Dedifferentiated amniotic fluid mesenchymal stem cell (primary cell): ENCODE data around the gene SH3GL1.

Experiments
- DNase-seq: peaks from one replicate; pipeline ENCODE4 v3.0.0-alpha.2; 2016; ENCODE audit errors: extremely low spot score

Gene SH3GL1

GRCh38 chr19:4431808-4432674, 31.7 kb upstream of the SH3GL1 start:
- no peak for DNase-seq

DNA sequence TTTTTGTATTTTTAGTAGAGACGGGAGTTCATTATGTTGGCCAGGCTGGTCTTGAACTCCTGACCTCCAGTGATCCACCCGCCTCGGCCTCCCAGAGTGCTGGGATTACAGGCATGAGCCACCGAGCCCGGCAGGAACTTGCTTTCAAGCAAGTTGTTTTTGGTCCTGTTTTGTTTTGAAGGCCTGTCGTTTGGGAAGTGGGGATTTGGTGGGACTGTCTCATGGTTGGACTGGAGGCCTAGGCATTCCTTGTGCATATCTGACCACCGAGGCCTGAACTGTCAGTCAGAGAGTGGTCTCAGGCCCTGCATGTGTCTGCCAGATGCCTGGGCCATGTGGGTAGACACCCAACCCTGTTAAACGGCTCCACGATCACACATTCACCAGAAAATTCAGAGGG, 30.9 kb upstream of the SH3GL1 start:
- no peak for DNase-seq

- DNase-seq, result no peak
Observed at GRCh38 chr19:4430760-4431159, 30.4 kb upstream of the SH3GL1 start.

- no peak for DNase-seq
Observed at GRCh38 chr19:4429771-4430171, 29.4 kb upstream of the SH3GL1 start.

DNA sequence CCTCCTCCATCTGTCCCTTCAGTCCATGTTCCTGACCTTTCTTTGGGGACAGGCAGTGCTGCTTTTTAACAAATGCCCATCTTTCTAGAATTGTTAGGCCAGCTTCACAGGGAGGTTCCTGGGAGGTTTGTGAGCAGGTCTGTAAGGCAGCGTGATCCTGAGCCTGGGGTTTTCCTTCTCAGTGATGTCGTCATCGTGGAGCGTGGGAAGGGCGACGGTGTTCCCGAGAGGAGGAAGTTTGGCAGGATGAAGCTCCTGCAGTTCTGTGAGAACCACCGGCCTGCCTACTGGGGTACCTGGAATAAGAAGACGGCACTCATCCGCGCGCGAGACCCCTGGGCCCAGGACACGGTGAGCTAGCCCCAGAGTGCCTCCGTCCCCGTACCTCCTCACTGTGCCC, 28.9 kb upstream of the SH3GL1 start:
- no peak for DNase-seq

GRCh38 chr19:4428326-4428975, 28.1 kb upstream of the SH3GL1 start:
- DNase-seq, result no peak

DNA sequence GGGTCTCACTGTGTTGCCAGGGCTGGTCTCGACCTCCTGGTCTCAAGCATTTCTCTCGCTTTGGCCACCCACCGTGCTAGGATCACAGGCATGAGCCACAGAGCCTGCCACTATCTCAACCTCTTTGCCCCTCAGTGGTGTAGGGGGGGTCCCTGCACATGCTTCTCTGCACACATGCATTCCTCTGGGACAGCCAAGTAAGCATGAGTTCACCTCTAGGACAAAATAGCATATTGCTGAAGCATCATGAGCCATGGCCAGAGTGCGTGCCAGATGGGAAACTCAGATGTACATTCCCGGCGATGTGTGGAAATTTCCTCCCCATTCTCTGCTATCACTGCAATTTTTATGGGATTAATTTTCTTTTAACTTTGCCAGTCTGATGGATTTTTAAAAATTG, 25.2 kb upstream of the SH3GL1 start:
- no peak for DNase-seq

- DNase-seq, result no peak
Observed at GRCh38 chr19:4423416-4424126, 23.2 kb upstream of the SH3GL1 start.

DNA sequence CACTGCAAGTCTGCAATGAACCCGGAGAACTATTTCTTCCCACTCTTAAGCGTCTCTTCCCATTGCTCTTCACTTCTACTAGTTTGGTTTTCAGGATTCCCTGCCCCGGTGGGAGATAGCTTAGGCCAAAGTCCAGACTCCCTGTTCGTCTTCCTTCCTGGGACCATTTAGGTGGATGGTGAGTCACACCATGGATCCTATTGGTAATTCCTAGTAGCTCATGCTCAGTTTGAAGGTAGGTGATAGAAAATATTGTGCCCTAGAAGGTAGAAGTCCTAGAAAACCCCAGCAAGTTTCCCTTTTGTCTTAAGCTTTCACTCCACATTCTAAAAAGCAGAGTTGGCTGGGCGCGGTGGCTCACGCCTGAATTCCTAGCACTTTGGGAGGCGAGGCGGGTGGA, 15.9 kb upstream of the SH3GL1 start:
- DNase-seq, result no peak

- DNase-seq, result no peak
Observed at GRCh38 chr19:4415352-4415751, 15.0 kb upstream of the SH3GL1 start.

DNA sequence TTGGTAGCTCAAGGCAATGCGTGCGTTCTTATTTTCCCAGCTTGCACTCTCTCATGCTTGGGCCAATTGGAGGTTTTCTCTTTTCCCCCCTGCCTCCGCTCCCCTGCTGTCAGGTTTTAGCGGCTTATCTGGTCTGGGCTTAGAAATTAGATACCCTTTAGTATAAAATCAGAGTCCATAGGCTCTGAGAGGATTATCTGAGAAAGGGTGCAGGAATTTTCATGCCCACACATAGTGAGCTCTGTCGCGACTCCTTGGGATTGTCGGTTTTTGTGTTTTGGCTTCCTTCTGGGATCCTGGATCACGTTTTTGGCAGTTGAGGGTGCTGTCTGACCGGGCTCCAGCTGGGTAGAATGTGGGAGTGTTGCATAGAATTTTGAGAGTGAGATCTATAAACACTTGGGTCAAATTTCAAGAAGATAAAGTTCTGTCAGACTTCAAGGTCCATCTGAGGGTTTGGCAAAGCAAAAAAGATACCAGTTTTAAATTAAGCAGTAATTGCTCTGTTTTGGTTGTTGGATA, 14.5 kb upstream of the SH3GL1 start:
- no peak for DNase-seq

DNA sequence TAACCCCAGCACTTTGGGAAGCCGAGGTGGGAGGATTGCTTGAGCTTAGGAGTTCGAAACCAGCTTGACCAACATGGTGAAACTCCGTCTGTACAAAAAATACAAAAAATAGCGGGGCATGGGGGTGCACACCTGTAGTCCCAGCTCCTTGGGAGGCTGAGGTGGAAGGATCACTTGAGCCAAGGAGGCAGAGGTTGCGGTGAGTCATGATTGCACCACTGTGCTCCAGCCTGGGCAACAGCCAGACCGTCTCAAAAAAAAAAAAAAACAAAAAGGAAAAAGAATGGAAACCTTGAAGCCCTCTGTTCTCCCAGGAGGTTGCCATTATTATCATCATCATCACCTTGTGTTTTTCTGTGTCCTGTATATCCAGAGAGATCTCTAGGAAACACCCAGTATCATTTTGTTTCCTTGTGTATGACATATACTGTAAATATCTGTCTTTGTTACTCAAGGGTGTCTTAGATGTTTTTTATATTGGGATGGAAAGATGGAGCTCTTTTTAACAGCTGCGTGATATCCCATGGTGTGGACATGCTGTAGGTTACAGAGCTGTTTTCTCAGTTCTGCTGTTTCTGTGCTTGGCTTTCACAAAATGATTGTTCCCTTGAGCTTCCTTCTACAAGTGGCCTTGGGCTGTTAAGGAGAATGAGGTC, 13.9 kb upstream of the SH3GL1 start:
- DNase-seq, result no peak

DNA sequence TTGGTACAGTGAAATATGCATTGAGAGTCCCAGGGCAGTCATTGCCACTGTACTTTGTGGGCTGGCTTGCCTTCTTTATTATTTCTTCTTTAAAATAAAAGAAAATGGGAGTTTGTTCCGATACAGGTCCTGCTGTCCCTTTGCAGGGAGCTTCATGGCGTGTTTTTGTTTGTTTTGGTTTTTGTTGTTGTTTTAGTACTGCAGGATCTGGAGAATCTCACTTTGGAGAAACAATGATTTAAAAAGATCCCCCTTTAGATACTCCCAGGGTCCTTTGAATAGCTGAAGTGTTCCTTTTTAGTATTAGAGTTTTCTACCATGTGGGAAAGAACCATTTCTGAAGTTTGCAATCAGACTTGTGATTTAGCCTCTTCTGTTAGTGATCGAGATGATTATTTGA, 13.2 kb upstream of the SH3GL1 start:
- no peak for DNase-seq

DNA sequence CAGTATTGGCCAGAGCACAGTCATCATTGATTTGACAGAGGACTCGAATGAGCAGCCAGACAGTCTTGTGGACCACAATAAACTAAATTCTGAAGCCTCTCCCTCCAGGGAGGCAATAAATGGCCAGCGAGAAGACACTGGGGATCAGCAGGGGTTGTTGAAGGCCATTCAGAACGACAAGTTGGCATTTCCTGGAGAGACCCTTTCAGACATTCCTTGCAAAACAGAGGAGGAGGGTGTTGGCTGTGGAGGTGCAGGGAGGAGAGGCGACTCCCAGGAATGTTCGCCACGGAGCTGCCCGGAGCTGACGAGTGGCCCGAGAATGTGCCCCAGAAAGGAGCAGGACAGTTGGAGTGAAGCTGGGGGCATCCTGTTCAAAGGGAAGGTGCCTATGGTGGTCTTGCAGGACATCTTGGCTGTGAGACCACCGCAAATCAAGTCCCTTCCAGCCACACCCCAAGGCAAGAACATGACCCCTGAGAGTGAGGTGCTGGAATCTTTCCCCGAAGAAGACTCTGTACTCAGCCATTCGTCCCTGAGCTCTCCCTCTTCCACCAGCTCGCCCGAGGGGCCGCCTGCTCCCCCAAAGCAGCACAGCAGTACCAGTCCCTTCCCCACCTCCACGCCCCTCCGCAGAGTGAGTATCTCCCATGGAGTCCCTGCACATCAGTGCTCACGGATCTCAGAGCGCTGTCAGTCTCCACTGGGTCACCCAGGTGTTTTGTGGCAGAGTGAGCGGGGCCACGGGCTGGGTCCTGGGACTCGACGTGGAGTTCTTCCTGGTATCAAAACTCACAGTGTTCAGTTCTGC, 9.0 kb upstream of the SH3GL1 start:
- no peak for DNase-seq

- DNase-seq, result no peak
Observed at GRCh38 chr19:4406626-4407025, 6.3 kb upstream of the SH3GL1 start.

DNA sequence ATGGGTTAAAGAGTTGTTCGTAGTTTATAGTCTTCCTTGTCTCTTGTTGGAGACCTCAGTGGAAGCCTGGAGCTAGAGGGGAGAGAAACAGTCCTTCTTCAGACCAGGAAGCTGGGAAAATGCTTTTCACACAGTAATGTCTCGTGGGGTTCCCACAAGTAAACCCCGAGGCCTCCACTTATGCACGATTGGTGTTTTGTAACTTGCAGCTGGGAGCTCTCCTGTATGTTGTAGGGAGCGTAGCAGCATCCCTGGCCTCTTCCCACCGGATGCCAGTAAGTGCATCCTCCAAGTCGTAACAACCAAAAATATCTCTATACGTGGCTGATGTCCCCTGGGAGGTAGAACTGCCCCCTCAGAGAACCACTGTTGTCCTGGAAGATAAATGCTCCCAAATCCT, 5.6 kb upstream of the SH3GL1 start:
- DNase-seq, result no peak

DNA sequence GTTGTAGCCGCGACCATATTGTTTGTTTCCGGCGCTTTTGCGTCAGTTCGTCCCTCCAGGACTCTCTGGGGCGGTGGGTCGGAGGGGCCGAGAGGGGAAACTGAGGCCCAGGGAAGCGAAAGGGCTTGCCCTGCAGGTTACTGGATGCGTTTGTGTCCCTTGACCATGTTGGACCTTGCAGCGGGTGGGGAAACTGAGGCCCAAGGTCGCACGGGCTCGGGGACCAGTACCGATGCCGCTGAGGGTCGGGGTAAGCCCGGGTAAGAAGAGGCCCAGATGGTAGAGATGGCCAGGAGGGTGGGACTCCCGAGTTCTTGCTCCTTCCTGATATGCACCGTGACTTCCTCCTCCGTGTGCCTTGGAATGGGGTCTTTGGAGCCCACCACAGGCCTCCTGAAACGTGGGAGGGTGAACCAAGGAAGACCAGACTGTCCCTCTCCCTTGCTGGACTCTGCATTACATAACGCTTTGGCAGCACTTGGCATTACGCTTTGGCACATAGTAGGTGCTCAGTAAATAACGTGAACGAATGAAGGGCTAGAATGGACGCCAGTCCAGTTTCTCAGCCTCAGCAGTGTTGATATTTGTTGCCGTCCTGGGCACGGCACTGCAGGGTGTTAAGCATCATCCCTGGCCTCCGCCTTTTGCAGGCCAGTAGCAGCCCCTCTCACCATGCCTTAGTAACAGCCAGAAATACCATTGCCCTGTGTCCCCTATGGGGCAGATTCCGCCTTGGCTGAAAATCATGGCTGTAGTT, 2.8 kb upstream of the SH3GL1 start:
- DNase-seq, result no peak

DNA sequence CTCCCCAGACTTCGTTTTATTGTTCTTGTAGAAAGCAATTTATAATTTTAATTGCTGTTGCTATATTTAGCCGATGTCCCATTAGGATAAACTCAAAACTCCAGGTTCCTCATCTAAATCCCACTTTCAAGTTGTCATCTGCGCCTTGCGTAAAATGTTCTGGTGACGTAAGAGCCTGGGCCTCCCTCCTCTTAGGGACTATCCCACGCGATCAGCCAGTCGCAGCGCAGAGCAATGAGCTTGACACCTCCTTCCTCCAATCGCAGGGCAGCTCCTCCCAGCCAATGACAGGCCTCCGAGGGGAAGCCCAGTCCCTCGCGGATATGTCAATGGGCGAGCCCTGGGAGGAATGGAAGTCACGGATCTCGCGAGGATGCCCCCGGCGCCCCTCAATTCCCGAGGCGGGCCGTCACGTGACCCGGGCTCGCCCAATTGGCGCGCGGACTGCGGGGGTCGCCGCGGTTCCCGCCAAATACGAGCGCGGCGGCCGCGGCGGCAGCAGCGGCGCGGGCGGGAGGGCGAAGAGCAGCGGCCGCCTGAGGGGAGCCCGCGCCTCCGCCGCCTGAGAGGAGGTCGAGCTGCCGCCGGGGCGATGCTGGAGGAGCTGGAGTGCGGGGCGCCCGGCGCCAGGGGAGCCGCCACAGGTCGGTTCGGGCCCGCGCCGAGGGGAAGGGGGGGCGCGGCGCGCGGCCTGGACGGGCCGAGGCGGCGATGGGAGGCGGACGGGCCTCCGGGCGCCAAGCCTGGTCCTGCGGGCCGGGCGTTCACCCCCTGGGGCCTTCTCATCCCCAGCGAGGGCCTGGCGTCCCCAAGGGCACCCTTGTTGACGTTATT, 2.0 kb upstream of the SH3GL1 start, which contains the start of gene CHAF1A:
TSS of gene CHAF1A (plus strand) at position 470 of the 834 bp plus-strand sequence. CDS start at position 593, 123 bp downstream.
- peak; percentile 100 for DNase-seq

DNA sequence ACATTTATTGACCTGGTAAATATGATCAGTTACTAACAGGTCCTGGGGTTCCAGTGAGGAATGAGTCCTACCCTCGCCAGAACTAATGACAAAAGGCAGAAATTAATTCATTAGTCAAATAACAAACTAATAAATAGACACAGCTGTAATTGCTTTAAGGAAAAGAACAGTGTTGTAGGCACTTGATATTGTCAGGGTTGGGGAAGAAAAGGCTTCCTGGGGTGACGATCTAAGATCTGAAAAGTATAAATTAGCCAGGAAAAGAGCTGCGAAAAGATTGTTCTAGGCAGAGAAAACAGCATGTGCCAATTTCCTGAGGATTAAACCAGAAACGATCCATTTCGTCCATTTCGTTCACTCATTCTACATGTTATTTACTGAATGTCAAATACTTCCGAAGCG, 1.4 kb upstream of the SH3GL1 start:
- no peak for DNase-seq

- DNase-seq, result no peak
Observed at GRCh38 chr19:4399812-4400134, 574 bp downstream of the SH3GL1 start.
